Natural killer cell (primary cell): ENCODE data around the gene OSTM1. TPM values are rescaled to one million over a fixed set of nuclear protein-coding genes. Genes with fewer than 3 reads are reported as not detected.

Source experiments
- ATAC-seq, 3 donors: fragments of 150-1000 bp in 2 of 3; fragments of 200-7000 bp in 1 of 3; cut with Tn5 transposase; 1 replicate in 1 of 3; 2 replicates in 2 of 3; pipeline ENCODE4 v1.10.0; 2021; ENCODE audit warnings: mild to moderate bottlenecking in 2 of 3, moderate library complexity in 2 of 3
- DNase-seq, 2 donors: peaks; one replicate each; pipeline versions ENCODE4 v3.0.0 to v3.0.0-alpha.2; 2013 to 2021; ENCODE audit warnings: mixed read lengths in 1 of 2
- H3K27ac ChIP-seq: one replicate; pipeline ENCODE4 v1.5.1; 2013; ENCODE audit warnings: mild to moderate bottlenecking, low read length
- H3K27me3 ChIP-seq: one replicate; pipeline ENCODE4 v1.6.1; 2013; ENCODE audit warnings: low read length; ENCODE audit not compliant: control insufficient read depth, insufficient read depth
- H3K36me3 ChIP-seq: one replicate; pipeline ENCODE4 v1.6.1; 2013; ENCODE audit warnings: low read length; ENCODE audit not compliant: control insufficient read depth, insufficient read depth
- H3K4me1 ChIP-seq: one replicate; pipeline ENCODE4 v1.6.1; 2013; ENCODE audit warnings: low read length; ENCODE audit not compliant: control insufficient read depth, insufficient read depth
- H3K4me3 ChIP-seq: one replicate; pipeline ENCODE4 v1.5.1; 2013; ENCODE audit warnings: low read length
- H3K9me3 ChIP-seq: one replicate; pipeline ENCODE4 v1.6.1; 2013; ENCODE audit warnings: low read length; ENCODE audit not compliant: control insufficient read depth, insufficient read depth
- H3K27ac Mint-ChIP-seq, 2 donors: one replicate each; pipeline ENCODE4 v1.8.0; 2022; ENCODE audit warnings: mild to moderate bottlenecking in 2 of 2, mixed read lengths in 2 of 2, moderate library complexity in 1 of 2
- H3K27me3 Mint-ChIP-seq, 2 donors: one replicate each; pipeline ENCODE4 v1.8.0; 2022; ENCODE audit warnings: low read depth in 2 of 2, mixed read lengths in 2 of 2
- H3K36me3 Mint-ChIP-seq: one replicate; pipeline ENCODE4 v1.8.0; 2022; ENCODE audit warnings: mixed read lengths
- H3K4me1 Mint-ChIP-seq, 2 donors: one replicate each; pipeline ENCODE4 v1.8.0; 2022; ENCODE audit warnings: mixed read lengths in 2 of 2
- H3K4me3 Mint-ChIP-seq: one replicate; pipeline ENCODE4 v1.8.0; 2022; ENCODE audit warnings: mild to moderate bottlenecking, moderate library complexity, mixed read lengths
- H3K9me3 Mint-ChIP-seq, 2 donors: one replicate each; pipeline ENCODE4 v1.8.0; 2022; ENCODE audit warnings: mixed read lengths in 2 of 2
- CTCF ChIP-seq: fragments of 200-600 bp; IDR thresholded peaks from one replicate; pipeline ENCODE4 v1.8.0; 2022; ENCODE audit warnings: antibody characterized with exemption
- WGBS: methylation state at CpG from one replicate; pipeline ENCODE4 v1.1.7; 2013; ENCODE audit warnings: missing lambda C conversion rate; ENCODE audit not compliant: insufficient coverage; 5-methylcytosine and 5-hydroxymethylcytosine counted together
- intact Hi-C: fragments of 100-400 bp; cut with micrococcal nuclease; formaldehyde crosslinking; loops from one replicate; pipeline ENCODE4 v1.14.2; 2022
- total RNA-seq, 4 donors: library from RNA; stranded (reverse); fragments of 120-200 nt in 1 of 4; gene quantifications; one replicate each; pipeline versions ENCODE4 v1.2.3 to v1.2.4, GENCODE V29; 2013 to 2022

OSTM1 gene
- total RNA-seq, 3 donors from 2014 or later (not counting 1 experiment from before 2014, with no cell fraction given), result 39.2 to 56.9 (median 49.1) TPM

- Histone ChIP-seq H3K27ac (no peak overlapping the region), H3K36me3 (no peaks in the 10 kb centered on the region), H3K27me3 (peaks cover 58% of the 10 kb centered on the region), H3K4me3 (peak overlapping the region; percentile 4), H3K9me3 (no peaks in the 10 kb centered on the region), H3K4me1 (peaks cover 44% of the 10 kb centered on the region)
- 3% methylated on average over 61 of the region's 67 CpGs for WGBS
- intact Hi-C loops, result loop anchor here (10.0 kb wide), 1 partner anchor 376 kb away; no protein-coding TSS in a partner anchor
- no peak for TF ChIP-seq CTCF
- Mint-ChIP-seq H3K36me3 (no peaks in the 10 kb centered on the region), H3K27ac (no peak overlapping the region), H3K4me3 (peak overlapping the region; percentile 95), H3K27me3 (peaks cover 75 to 80% of the 10 kb centered on the region in 2 donors), H3K4me1 (peaks cover 37 to 53% of the 10 kb centered on the region in 2 donors), H3K9me3 (no peaks in the 10 kb centered on the region)
- DNase-seq (peak in 1 of 2 donors; percentile 37), ATAC-seq (peak in 1 of 3 donors; percentile 17)
Measured at GRCh38 chr6:108118810-108119768, 44.5 kb upstream of the OSTM1 start.

- H3K27me3 Mint-ChIP-seq, result peaks cover 78 to 80% of the 10 kb centered on the region in 2 donors
- H3K4me3 Mint-ChIP-seq, result peak overlapping the region; percentile 81
- no peak for TF ChIP-seq CTCF
- H3K27ac ChIP-seq, result no peak overlapping the region
- H3K27ac Mint-ChIP-seq, result no peak overlapping the region
- peaks cover 57% of the 10 kb centered on the region for H3K27me3 ChIP-seq
- peaks cover 42 to 58% of the 10 kb centered on the region in 2 donors for H3K4me1 Mint-ChIP-seq
- H3K36me3 Mint-ChIP-seq, result no peaks in the 10 kb centered on the region
- H3K9me3 Mint-ChIP-seq, result no peaks in the 10 kb centered on the region
- under 1% methylated on average over 45 of the region's 45 CpGs for WGBS
- no peaks in the 10 kb centered on the region for H3K36me3 ChIP-seq
- ATAC-seq, result peak in 1 of 3 donors; percentile 38
- peak overlapping the region; percentile 63 for H3K4me3 ChIP-seq
- peak in 1 of 2 donors; percentile 33 for DNase-seq
- intact Hi-C loops, result loop anchor here (10.0 kb wide), 1 partner anchor 376 kb away; no protein-coding TSS in a partner anchor
- peaks cover 51% of the 10 kb centered on the region for H3K4me1 ChIP-seq
- H3K9me3 ChIP-seq, result no peaks in the 10 kb centered on the region
Measured at GRCh38 chr6:108118359-108118724, 43.8 kb upstream of the OSTM1 start.

GRCh38 chr6:108117427-108118358, 43.2 kb upstream of the OSTM1 start:
- H3K36me3 Mint-ChIP-seq, result no peaks in the 10 kb centered on the region
- H3K27me3 Mint-ChIP-seq, result peaks cover 78 to 80% of the 10 kb centered on the region in 2 donors
- peak; percentile 26 to 41 for DNase-seq
- Histone ChIP-seq H3K27ac (no peak overlapping the region), H3K27me3 (peaks cover 56% of the 10 kb centered on the region), H3K9me3 (no peaks in the 10 kb centered on the region), H3K4me1 (peaks cover 51% of the 10 kb centered on the region), H3K4me3 (peak overlapping the region; percentile 63), H3K36me3 (no peaks in the 10 kb centered on the region)
- intact Hi-C loops, result loop anchor here (10.0 kb wide), 1 partner anchor 377 kb away; no protein-coding TSS in a partner anchor
- TF ChIP-seq CTCF, result no peak
- no peaks in the 10 kb centered on the region for H3K9me3 Mint-ChIP-seq
- H3K27ac Mint-ChIP-seq, result peak overlapping the region in 1 of 2 donors; percentile 35
- WGBS, result under 1% methylated on average over 72 of the region's 72 CpGs
- ATAC-seq, result peak; percentile 66 to 69 (median 66)
- H3K4me1 Mint-ChIP-seq, result peaks cover 42 to 59% of the 10 kb centered on the region in 2 donors
- peak overlapping the region; percentile 81 for H3K4me3 Mint-ChIP-seq
